H1 (cell line): Measurements from ENCODE around the gene ETNPPL. TPM values are rescaled to one million over a fixed set of nuclear protein-coding genes. Genes with fewer than 3 reads are reported as not detected.

ENCODE experiments used
- CTCF ChIA-PET: fragments of 300-600 bp; sonication (Branson Sonifier 250); formaldehyde crosslinking; loops from one replicate; lab custom pipeline; 2021; ENCODE audit not compliant: partially characterized antibody; lab: Charles Lee
- POLR2A ChIA-PET: fragments of 300-600 bp; sonication (Branson Sonifier 250); formaldehyde crosslinking; loops from one replicate; lab custom pipeline; 2021; ENCODE audit warnings: inconsistent platforms; ENCODE audit not compliant: partially characterized antibody; lab: Charles Lee
- DNase-seq, 2 experiments: peaks; one replicate each; pipeline versions ENCODE4 v3.0.0 to v3.0.0-alpha.2; 2010 to 2022; ENCODE audit warnings: low spot score in 2 of 2, low read depth in 1 of 2, mixed read lengths in 1 of 2
- FAIRE-seq: peaks from 2 replicates; lab custom pipeline; 2011; peaks lifted over from hg19 to GRCh38; lab: Jason Lieb, UNC
- H2AFZ ChIP-seq: 2 replicates; pipeline ENCODE4 v1.8.1; 2012; ENCODE audit warnings: low read length, inconsistent platforms
- H2AK5ac ChIP-seq: 2 replicates; pipeline ENCODE4 v1.6.1; 2013; ENCODE audit warnings: low read depth, low read length
- H2BK120ac ChIP-seq: replicated peaks from 2 replicates; pipeline ENCODE3; 2013; ENCODE audit warnings: low read depth, low read length, inconsistent platforms
- H2BK12ac ChIP-seq: 2 replicates; pipeline ENCODE4 v1.6.1; 2013; ENCODE audit warnings: low read depth, low read length
- H2BK15ac ChIP-seq: 2 replicates; pipeline ENCODE4 v1.6.1; 2013; ENCODE audit warnings: low read length
- H2BK20ac ChIP-seq: 2 replicates; pipeline ENCODE4 v1.6.1; 2013; ENCODE audit warnings: low read length
- H2BK5ac ChIP-seq: 2 replicates; pipeline ENCODE4 v1.6.1; 2013; ENCODE audit warnings: low read depth, low read length
- H3K14ac ChIP-seq: 2 replicates; pipeline ENCODE4 v1.6.1; 2013; ENCODE audit warnings: inconsistent platforms; ENCODE audit not compliant: insufficient read length
- H3K18ac ChIP-seq: 2 replicates; pipeline ENCODE4 v1.6.1; 2013; ENCODE audit warnings: low read length; ENCODE audit errors: extremely low read depth
- H3K23ac ChIP-seq: 2 replicates; pipeline ENCODE4 v1.6.1; 2013; ENCODE audit warnings: inconsistent platforms; ENCODE audit not compliant: insufficient read length
- H3K23me2 ChIP-seq: 2 replicates; pipeline ENCODE4 v1.6.1; 2013; ENCODE audit warnings: low read depth, low read length
- H3K27ac ChIP-seq: 2 replicates; pipeline ENCODE4 v1.6.1; 2011; ENCODE audit warnings: low read depth, low read length, inconsistent platforms
- H3K27me3 ChIP-seq, 4 experiments: replicated peaks in 1 of 4; 1 replicate in 1 of 4; 2 replicates in 3 of 4; pipeline versions ENCODE4 v1.6.1 to v1.8.1; 2011 to 2013; ENCODE audit warnings: low read length in 3 of 4, mild to moderate bottlenecking in 3 of 4, inconsistent platforms in 2 of 4, mixed read lengths in 2 of 4, moderate library complexity in 1 of 4; ENCODE audit not compliant: control insufficient read depth in 3 of 4, insufficient read depth in 3 of 4; ENCODE audit errors: extremely low read depth in 1 of 4
- H3K36me3 ChIP-seq, 4 experiments: 2 replicates each; pipeline versions ENCODE4 v1.6.1 to v1.8.1; 2011 to 2013; ENCODE audit warnings: mild to moderate bottlenecking in 4 of 4, low read length in 3 of 4, moderate library complexity in 2 of 4, control low read depth in 1 of 4, inconsistent platforms in 1 of 4; ENCODE audit not compliant: insufficient read depth in 4 of 4, control insufficient read depth in 2 of 4
- H3K4ac ChIP-seq: replicated peaks from 2 replicates; pipeline ENCODE3; 2013; ENCODE audit warnings: low read length, low read depth, mixed read lengths, inconsistent platforms; ENCODE audit not compliant: insufficient read length
- H3K4me1 ChIP-seq, 4 experiments: replicated peaks in 1 of 4; 1 replicate in 1 of 4; 2 replicates in 3 of 4; pipeline versions ENCODE4 v1.6.1 to v1.8.1; 2011 to 2013; ENCODE audit warnings: low read length in 3 of 4, inconsistent platforms in 2 of 4, mixed read lengths in 1 of 4; ENCODE audit not compliant: insufficient read depth in 4 of 4, control insufficient read depth in 3 of 4
- H3K4me2 ChIP-seq, 2 experiments: 2 replicates each; pipeline versions ENCODE4 v1.6.1 to v1.8.1; 2011 to 2013; ENCODE audit warnings: low read depth in 2 of 2, low read length in 2 of 2, control low read depth in 1 of 2, inconsistent platforms in 1 of 2, mild to moderate bottlenecking in 1 of 2; ENCODE audit not compliant: insufficient read depth in 1 of 2
- H3K4me3 ChIP-seq, 4 experiments: fragments of 200-600, 300-600 bp in 1 of 4; sonication (generic), shearing (Covaris generic), sonication (Bioruptor Twin) in 1 of 4; 2 replicates each; pipeline versions ENCODE4 v1.5.1 to v1.8.1; 2011 to 2016; ENCODE audit warnings: low read length in 4 of 4, low read depth in 3 of 4, control low read depth in 2 of 4, inconsistent platforms in 2 of 4, mild to moderate bottlenecking in 2 of 4, mixed read lengths in 1 of 4, moderate library complexity in 1 of 4; ENCODE audit not compliant: insufficient read depth in 2 of 4; ENCODE audit errors: extremely low read depth in 1 of 4
- H3K56ac ChIP-seq: replicated peaks from 2 replicates; pipeline ENCODE3; 2013; ENCODE audit warnings: low read depth, mild to moderate bottlenecking, mixed read lengths, low read length, inconsistent platforms; ENCODE audit not compliant: insufficient read length
- H3K79me1 ChIP-seq: 2 replicates; pipeline ENCODE4 v1.6.1; 2013; ENCODE audit warnings: low read depth, low read length, control low read depth
- H3K79me2 ChIP-seq, 2 experiments: 2 replicates each; pipeline versions ENCODE4 v1.6.1 to v1.8.1; 2012 to 2013; ENCODE audit warnings: low read length in 2 of 2, mild to moderate bottlenecking in 2 of 2, inconsistent platforms in 1 of 2; ENCODE audit not compliant: insufficient read depth in 2 of 2, control insufficient read depth in 1 of 2
- H3K9ac ChIP-seq, 4 experiments: replicated peaks in 1 of 4; 1 replicate in 1 of 4; 2 replicates in 3 of 4; pipeline versions ENCODE4 v1.6.1 to v1.8.1; 2011 to 2013; ENCODE audit warnings: low read depth in 3 of 4, low read length in 3 of 4, control low read depth in 2 of 4, mild to moderate bottlenecking in 2 of 4, moderate library complexity in 2 of 4, inconsistent platforms in 1 of 4; ENCODE audit errors: extremely low read depth in 1 of 4
- H3K9me3 ChIP-seq, 2 experiments: 2 replicates each; pipeline versions ENCODE4 v1.6.1 to v1.8.1; 2012 to 2013; ENCODE audit warnings: mild to moderate bottlenecking in 2 of 2, moderate library complexity in 2 of 2, control low read depth in 1 of 2, inconsistent platforms in 1 of 2, low read depth in 1 of 2, low read length in 1 of 2, mixed read lengths in 1 of 2; ENCODE audit not compliant: insufficient read depth in 2 of 2
- H4K20me1 ChIP-seq, 2 experiments: replicated peaks in 1 of 2; 2 replicates each; pipeline versions ENCODE3 to v1.8.1; 2011 to 2013; ENCODE audit warnings: inconsistent platforms in 2 of 2, low read length in 2 of 2, mild to moderate bottlenecking in 1 of 2; ENCODE audit not compliant: insufficient read depth in 2 of 2, control insufficient read depth in 1 of 2
- H4K5ac ChIP-seq: 2 replicates; pipeline ENCODE4 v1.6.1; 2013; ENCODE audit warnings: low read length, low read depth, mixed read lengths, inconsistent platforms; ENCODE audit not compliant: insufficient read length
- H4K8ac ChIP-seq: 2 replicates; pipeline ENCODE4 v1.8.0; 2013; ENCODE audit warnings: mild to moderate bottlenecking, moderate library complexity, low read length, inconsistent platforms; ENCODE audit not compliant: insufficient read depth; ENCODE audit errors: extremely low read depth
- H4K91ac ChIP-seq: replicated peaks from 2 replicates; pipeline ENCODE3; 2013; ENCODE audit warnings: low read length, mixed read lengths, inconsistent platforms; ENCODE audit not compliant: insufficient read length
- ASH2L ChIP-seq: fragments of 200-600, 300-600 bp; sonication (generic); IDR thresholded peaks from one replicate; pipeline ENCODE4 v1.7.1; 2017; ENCODE audit warnings: low read length
- ATF3 ChIP-seq: IDR thresholded peaks from 2 replicates; pipeline ENCODE4 v1.6.1; 2011; ENCODE audit warnings: low read depth, mild to moderate bottlenecking, low read length; ENCODE audit not compliant: insufficient read depth
- CHD1 ChIP-seq: IDR thresholded peaks from 2 replicates; pipeline ENCODE4 v1.6.1; 2012; ENCODE audit warnings: low read depth, low read length, improper control_type of control experiment
- CTCF ChIP-seq, 3 experiments: IDR thresholded peaks; 1 replicate in 2 of 3; 2 replicates in 1 of 3; pipeline versions ENCODE4 v1.5.1 to v1.6.1; 2011; ENCODE audit warnings: low read length in 3 of 3, mild to moderate bottlenecking in 3 of 3, inconsistent platforms in 2 of 3, low read depth in 1 of 3, moderate library complexity in 1 of 3; ENCODE audit not compliant: insufficient read depth in 1 of 3; ENCODE audit errors: control extremely low read depth in 1 of 3
- FOSL1 ChIP-seq: IDR thresholded peaks from 2 replicates; pipeline ENCODE4 v1.6.1; 2011; ENCODE audit warnings: mild to moderate bottlenecking, low read depth, low read length, moderate library complexity; ENCODE audit not compliant: insufficient read depth
- HDAC2 ChIP-seq, 2 experiments: fragments of 300-600 bp in 1 of 2; sonication (generic) in 1 of 2; IDR thresholded peaks; 2 replicates each; pipeline ENCODE4 v1.6.1; 2011 to 2012; ENCODE audit warnings: low read depth in 2 of 2, low read length in 2 of 2, mild to moderate bottlenecking in 2 of 2, moderate library complexity in 2 of 2, borderline replicate concordance in 1 of 2, inconsistent platforms in 1 of 2
- KDM5A ChIP-seq: fragments of 200-600 bp; IDR thresholded peaks from 2 replicates; pipeline ENCODE4 v1.7.1; 2012; ENCODE audit warnings: mild to moderate bottlenecking, low read length, inconsistent platforms, mixed read lengths
- MAFK ChIP-seq: IDR thresholded peaks from 2 replicates; pipeline ENCODE4 v1.6.1; 2012; ENCODE audit warnings: low read depth, mild to moderate bottlenecking, improper control_type of control experiment, low read length
- SAP30 ChIP-seq: fragments of 300-600 bp; sonication (generic); IDR thresholded peaks from 2 replicates; pipeline ENCODE4 v1.7.1; 2012; ENCODE audit warnings: low read length, moderate library complexity, mild to moderate bottlenecking, inconsistent platforms; ENCODE audit not compliant: insufficient read depth, insufficient replicate concordance
- SIN3A ChIP-seq, 2 experiments: IDR thresholded peaks in 1 of 2; conservative IDR thresholded peaks in 1 of 2; 2 replicates each; pipeline ENCODE4 v1.6.1; 2011 to 2012; ENCODE audit warnings: low read length in 2 of 2, improper control_type of control experiment in 1 of 2, low read depth in 1 of 2, mild to moderate bottlenecking in 1 of 2
- TCF12 ChIP-seq: IDR thresholded peaks from 2 replicates; pipeline ENCODE4 v1.6.1; 2011; ENCODE audit warnings: low read depth, mild to moderate bottlenecking, low read length
- polyA plus RNA-seq, 7 experiments: library from polyadenylated mRNA; depleted of rRNA in 3 of 7; stranded (reverse) in 5 of 7; unstranded in 2 of 7; fragments of >200 nt in 5 of 7; fragments of 200-250 nt in 2 of 7; gene quantifications; 1 replicate in 5 of 7; 2 replicates in 1 of 7; 4 replicates in 1 of 7; pipeline versions ENCODE4 v1.2.1 to v1.2.3, GENCODE V29; 2011 to 2013; ENCODE audit warnings: missing spikeins in 2 of 7, mixed read lengths in 2 of 7
- total RNA-seq: library from RNA; stranded (reverse); fragmentation: NEBNext Ultra II Directional; extraction: Animal tissue kit (Norgen Biotek cat#: 25700); gene quantifications from 2 replicates; pipeline ENCODE4 v1.2.1, GENCODE V29; 2021

Gene ETNPPL
- total and polyA plus RNA-seq, 2 of the 8 experiments (the other 6 are each of a cell fraction or from before 2014, with no cell fraction given): 0.80 to 2.5 TPM

GRCh38 chr4:108703370-108703769 lies 59.5 kb downstream of the ETNPPL start:
- no peaks in the 10 kb centered on the region for H3K23me2 ChIP-seq
- H3K27ac ChIP-seq: no peak overlapping the region
- no peak overlapping the region for H2AK5ac ChIP-seq
- H3K36me3 ChIP-seq: no peaks in the 10 kb centered on the region
- no peaks in the 10 kb centered on the region for H3K27me3 ChIP-seq
- no peak overlapping the region for H3K4me2 ChIP-seq
- no peak overlapping the region for H2AFZ ChIP-seq
- no peaks in the 10 kb centered on the region for H3K9me3 ChIP-seq
- H2BK12ac ChIP-seq: no peak overlapping the region
- no peak overlapping the region for H4K91ac ChIP-seq
- no peak overlapping the region for H2BK120ac ChIP-seq
- DNase-seq (no peak), FAIRE-seq (no peak)
- no peak overlapping the region for H2BK20ac ChIP-seq
- no peak overlapping the region for H3K4ac ChIP-seq
- POLR2A ChIA-PET: interaction anchor here (1.0 kb wide), 1 partner anchor 14 kb away, joined by 3 read pairs; no protein-coding TSS in a partner anchor
- CTCF ChIA-PET: interaction anchor here (0.9 to 1.3 kb wide), 2 partner anchors 18 to 35 kb away, joined by 3 read pairs; no protein-coding TSS in a partner anchor
- no peaks in the 10 kb centered on the region for H3K79me1 ChIP-seq
- no peak overlapping the region for H3K56ac ChIP-seq
- no peak overlapping the region for H3K18ac ChIP-seq
- H3K23ac ChIP-seq: no peak overlapping the region
- no peaks in the 10 kb centered on the region for H4K20me1 ChIP-seq
- H4K5ac ChIP-seq: no peak overlapping the region
- no peak overlapping the region for H3K9ac ChIP-seq
- no peak overlapping the region for H2BK5ac ChIP-seq
- no peak overlapping the region for H3K4me3 ChIP-seq
- H3K4me1 ChIP-seq: no peaks in the 10 kb centered on the region
- H2BK15ac ChIP-seq: no peak overlapping the region
- H3K79me2 ChIP-seq: no peaks in the 10 kb centered on the region
- H3K14ac ChIP-seq: no peak overlapping the region
- no peak overlapping the region for H4K8ac ChIP-seq
- TF ChIP-seq TCF12 (no peak), FOSL1 (no peak), MAFK (no peak), SIN3A (conservative IDR thresholded peaks at IDR 0.05 in 1 of 2, IDR thresholded peaks at IDR 0.05 in 1 of 2; ENCODE audit: low read depth in 1 of 2, low read length in 2 of 2) (no peak), ASH2L (no peak), ATF3 (no peak), CHD1 (no peak), HDAC2 (IDR thresholded peaks at IDR 0.05; ENCODE audit: borderline replicate concordance in 1 of 2, low read depth in 2 of 2, low read length in 2 of 2) (no peak), CTCF (IDR thresholded peaks at IDR 0.05; ENCODE audit: control extremely low read depth in 1 of 3, insufficient read depth in 1 of 3, low read depth in 1 of 3, low read length in 3 of 3) (no peak), KDM5A (no peak), SAP30 (no peak)
